ENCODE data around the gene CDC34. TPM values are rescaled to one million over a fixed set of nuclear protein-coding genes. Genes with fewer than 3 reads are reported as not detected.

CDC34 gene
- total and polyA plus RNA-seq, 2 experiments from 2014 or later = 207 to 247 TPM

DNA sequence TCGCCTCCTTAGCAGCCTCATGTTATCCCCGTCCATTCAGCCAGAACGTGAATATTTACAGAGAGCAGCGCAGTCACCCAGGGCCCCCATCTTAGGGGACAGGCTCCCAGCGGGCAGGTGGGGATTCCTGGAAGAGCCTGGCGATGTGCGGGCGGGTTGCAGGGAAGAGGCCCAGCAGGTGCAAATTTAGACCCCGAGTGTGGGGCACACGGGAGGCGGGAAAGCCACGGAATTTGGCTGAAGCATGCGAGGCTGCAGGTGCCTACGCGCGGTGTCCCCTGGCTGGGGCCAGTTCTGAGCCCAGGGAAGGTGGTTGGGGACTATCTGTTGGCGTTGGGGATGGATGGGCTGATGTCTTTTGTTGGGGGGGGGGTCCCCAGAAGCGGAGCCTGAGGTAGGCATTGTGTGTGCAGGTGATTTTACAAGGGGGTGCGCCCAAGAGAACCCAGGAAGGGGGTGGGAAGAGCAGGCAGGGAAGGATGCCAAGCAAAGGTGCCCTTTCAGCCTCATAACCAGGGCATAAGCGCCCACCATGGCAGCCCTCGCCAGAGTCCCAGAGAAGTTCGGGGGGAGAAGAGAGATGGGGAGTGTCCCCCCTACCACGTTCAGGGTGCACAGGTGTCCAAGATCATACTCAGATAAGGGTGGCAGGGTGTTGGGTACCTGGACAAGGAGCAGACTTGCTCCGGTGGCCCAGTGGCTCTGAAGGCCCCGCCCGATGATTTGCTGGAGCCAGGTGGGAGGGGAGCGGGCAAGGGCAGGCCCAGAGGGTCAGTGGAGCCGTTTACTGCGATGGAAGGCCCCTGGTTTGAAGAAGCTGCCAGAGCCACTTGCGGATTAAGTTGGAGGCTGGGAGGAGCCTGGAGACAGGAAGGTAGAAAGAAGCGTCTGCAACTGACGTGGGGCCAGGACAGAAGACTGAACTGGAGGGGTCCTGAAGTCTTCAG is 23.1 kb upstream of the CDC34 start:
- DNase-seq (ENCODE audit: low read depth in 1 of 2, low spot score in 1 of 2) = no peak

DNA sequence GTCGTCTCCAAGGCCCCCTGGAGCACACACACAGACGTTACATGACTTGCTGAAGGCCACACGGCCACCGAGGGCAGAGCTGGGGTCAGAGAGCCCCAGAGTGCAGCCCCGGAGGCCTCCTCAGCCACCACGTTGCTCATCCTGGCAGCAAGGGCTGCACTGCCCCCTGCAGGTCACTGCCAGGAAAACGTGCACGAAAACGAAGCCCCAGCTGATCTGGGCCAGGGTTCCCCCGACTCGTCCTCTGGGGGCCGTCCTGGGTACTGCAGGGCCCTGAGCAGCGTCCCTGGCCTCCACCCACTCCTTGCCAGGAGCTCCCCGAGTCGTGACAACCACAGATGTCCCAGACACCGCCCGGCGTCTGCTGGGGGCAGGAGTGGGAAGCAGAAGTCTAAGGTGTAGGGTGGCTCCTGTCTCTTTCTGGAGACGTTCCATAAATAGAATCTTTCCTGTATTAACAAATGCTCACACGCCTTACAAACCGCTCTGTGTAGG is 20.9 kb upstream of the CDC34 start:
- Histone ChIP-seq H3K4me3 (no peak overlapping the region), H3K36me3 (no peaks in the 10 kb centered on the region), H3K27ac (peak overlapping the region; percentile 68), H3K27me3 (no peaks in the 10 kb centered on the region), H3K9me3 (ENCODE audit: low read depth) (no peaks in the 10 kb centered on the region), H3K4me1 (ENCODE audit: low read depth) (peaks cover 11% of the 10 kb centered on the region)
- TF ChIP-seq, protein P1, sequence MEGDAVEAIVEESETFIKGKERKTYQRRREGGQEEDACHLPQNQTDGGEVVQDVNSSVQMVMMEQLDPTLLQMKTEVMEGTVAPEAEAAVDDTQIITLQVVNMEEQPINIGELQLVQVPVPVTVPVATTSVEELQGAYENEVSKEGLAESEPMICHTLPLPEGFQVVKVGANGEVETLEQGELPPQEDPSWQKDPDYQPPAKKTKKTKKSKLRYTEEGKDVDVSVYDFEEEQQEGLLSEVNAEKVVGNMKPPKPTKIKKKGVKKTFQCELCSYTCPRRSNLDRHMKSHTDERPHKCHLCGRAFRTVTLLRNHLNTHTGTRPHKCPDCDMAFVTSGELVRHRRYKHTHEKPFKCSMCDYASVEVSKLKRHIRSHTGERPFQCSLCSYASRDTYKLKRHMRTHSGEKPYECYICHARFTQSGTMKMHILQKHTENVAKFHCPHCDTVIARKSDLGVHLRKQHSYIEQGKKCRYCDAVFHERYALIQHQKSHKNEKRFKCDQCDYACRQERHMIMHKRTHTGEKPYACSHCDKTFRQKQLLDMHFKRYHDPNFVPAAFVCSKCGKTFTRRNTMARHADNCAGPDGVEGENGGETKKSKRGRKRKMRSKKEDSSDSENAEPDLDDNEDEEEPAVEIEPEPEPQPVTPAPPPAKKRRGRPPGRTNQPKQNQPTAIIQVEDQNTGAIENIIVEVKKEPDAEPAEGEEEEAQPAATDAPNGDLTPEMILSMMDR (IDR thresholded peaks at IDR 0.05; ENCODE audit: low read depth, low read length) = peak; percentile 99
- peak; percentile 91 to 92 for DNase-seq (ENCODE audit: low read depth in 1 of 2, low spot score in 1 of 2)

More for the DNA sequence above, 23.1 kb upstream of the CDC34 start:
- TF ChIP-seq, protein P1 (IDR thresholded peaks at IDR 0.05; ENCODE audit: low read depth, low read length) = no peak
- Histone ChIP-seq H3K27ac (no peak overlapping the region), H3K9me3 (ENCODE audit: low read depth) (no peaks in the 10 kb centered on the region), H3K4me3 (peak overlapping the region; percentile 83), H3K4me1 (ENCODE audit: low read depth) (peaks cover 11% of the 10 kb centered on the region), H3K27me3 (no peaks in the 10 kb centered on the region), H3K36me3 (no peaks in the 10 kb centered on the region)

DNA sequence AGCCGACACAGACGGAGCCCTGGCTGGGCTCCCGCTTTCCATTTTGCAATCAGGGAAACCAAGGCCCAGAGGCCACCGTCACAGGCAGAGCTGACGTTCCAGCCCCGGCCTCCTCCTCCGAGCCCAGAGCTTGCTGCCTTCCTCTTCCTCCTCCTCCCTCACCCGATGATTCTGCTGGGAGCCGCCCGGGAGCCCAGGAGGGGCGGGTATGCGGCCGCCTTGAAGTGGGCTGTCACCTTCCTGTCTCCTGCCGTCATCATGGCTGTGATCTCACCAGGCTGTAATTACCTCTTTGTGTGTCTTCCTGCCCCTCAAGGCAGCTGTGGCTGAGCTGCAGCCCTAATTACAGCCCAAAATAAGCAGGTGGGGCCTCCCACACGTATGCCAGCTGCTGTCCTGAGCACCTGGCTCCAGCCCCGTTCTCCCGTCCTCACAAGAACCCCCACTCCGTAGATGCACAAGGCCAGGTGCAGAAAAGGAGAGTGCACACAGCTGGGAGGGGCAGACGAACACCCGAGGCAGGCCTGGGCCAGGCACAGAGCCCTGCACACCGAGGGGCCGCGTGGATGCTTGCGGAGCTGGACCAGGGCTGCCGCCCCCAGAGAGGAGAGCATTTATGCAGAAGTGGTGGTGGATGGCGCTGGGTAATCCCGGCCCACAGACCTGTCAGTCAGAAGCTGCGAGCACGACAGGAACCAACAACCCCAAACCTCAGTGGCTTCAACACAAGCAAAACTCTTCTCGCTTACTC is 20.3 kb upstream of the CDC34 start:
- H3K27me3 ChIP-seq = no peaks in the 10 kb centered on the region
- DNase-seq (ENCODE audit: low read depth in 1 of 2, low spot score in 1 of 2) = peak in 1 of 2 donors; percentile 72
- peak overlapping the region; percentile 68 for H3K27ac ChIP-seq
- H3K4me3 ChIP-seq = no peak overlapping the region
- H3K36me3 ChIP-seq = no peaks in the 10 kb centered on the region
- H3K4me1 ChIP-seq (ENCODE audit: low read depth) = peaks cover 15% of the 10 kb centered on the region
- TF ChIP-seq, protein P1 (IDR thresholded peaks at IDR 0.05; ENCODE audit: low read depth, low read length) = no peak
- no peaks in the 10 kb centered on the region for H3K9me3 ChIP-seq (ENCODE audit: low read depth)

DNA sequence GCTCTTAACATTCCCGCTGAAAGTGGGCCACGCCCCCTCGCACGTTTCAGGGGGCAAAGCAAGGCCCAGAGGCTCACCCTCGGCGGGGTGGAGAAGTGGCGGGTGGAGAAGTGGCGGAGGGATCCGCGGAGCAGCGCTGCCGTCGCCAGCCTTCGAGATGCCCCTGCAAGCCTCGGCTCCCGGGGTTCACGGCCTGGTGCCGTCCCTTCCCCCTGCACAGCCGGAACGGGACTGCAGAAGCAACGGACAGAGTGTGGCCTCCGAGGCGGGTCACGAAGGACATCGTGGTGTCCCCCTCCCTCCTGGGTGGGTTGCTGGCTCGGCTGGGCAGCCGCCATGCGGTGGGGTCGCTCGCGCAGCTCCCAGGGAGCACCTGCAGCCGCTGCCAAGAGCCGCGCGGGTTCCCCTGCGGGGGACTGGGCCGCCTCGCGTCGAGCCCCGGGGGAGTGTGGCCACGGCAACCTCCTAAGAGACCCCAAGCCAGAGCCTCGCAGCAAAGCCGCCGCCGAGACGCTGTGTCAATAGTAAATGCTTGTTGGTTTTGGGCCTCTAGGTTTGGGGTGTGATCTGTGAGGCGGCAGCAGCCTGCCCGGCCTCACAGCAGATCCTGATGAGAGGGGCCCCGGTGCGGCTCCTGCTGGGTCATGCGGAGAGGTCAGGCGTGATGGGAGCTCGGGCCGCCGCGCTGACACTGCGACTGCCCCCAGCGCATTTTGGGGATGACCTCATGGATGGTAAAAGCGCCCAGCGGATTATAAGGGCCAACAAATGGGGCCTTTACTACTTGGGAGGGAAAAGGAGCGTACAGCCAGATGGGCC is 18.8 kb upstream of the CDC34 start:
- no peaks in the 10 kb centered on the region for H3K27me3 ChIP-seq
- TF ChIP-seq, protein P1 (IDR thresholded peaks at IDR 0.05; ENCODE audit: low read depth, low read length) = no peak
- no peaks in the 10 kb centered on the region for H3K9me3 ChIP-seq (ENCODE audit: low read depth)
- H3K4me1 ChIP-seq (ENCODE audit: low read depth) = peaks cover 22% of the 10 kb centered on the region
- H3K27ac ChIP-seq = peak overlapping the region; percentile 53
- no peaks in the 10 kb centered on the region for H3K36me3 ChIP-seq
- no peak overlapping the region for H3K4me3 ChIP-seq
- DNase-seq (ENCODE audit: low read depth in 1 of 2, low spot score in 1 of 2) = peak in 1 of 2 donors; percentile 43

Measured in cardiac muscle cell (in vitro differentiated cells and primary cell).